ENCODE measurements around the gene SLC9A1.

Gene SLC9A1

GRCh38 chr1:27136236-27136551, 18.7 kb downstream of the SLC9A1 start:
- in situ Hi-C loops (cut with HindIII; ENCODE audit: low sequenced_read_pairs), result loop anchor here (25.0 kb wide), 2 partner anchors 99 to 101 kb away; partner anchors contain the start of gene WDTC1

GRCh38 chr1:27135541-27136235, 19.2 kb downstream of the SLC9A1 start:
- in situ Hi-C loops (cut with HindIII; ENCODE audit: low sequenced_read_pairs), result loop anchor here (25.0 kb wide), 2 partner anchors 98 to 102 kb away; partner anchors contain the start of gene WDTC1

- in situ Hi-C loops (cut with HindIII; ENCODE audit: low sequenced_read_pairs), result loop anchor here (25.0 kb wide), 2 partner anchors 97 to 103 kb away; partner anchors contain the start of gene WDTC1
These were observed 20.9 kb downstream of the SLC9A1 start for GRCh38 chr1:27133991-27134390.

- in situ Hi-C loops (cut with HindIII; ENCODE audit: low sequenced_read_pairs), result loop anchor here (25.0 kb wide), 2 partner anchors 96 to 104 kb away; partner anchors contain the start of gene WDTC1
These were observed 21.8 kb downstream of the SLC9A1 start for GRCh38 chr1:27133158-27133557.

- in situ Hi-C loops (cut with HindIII; ENCODE audit: low sequenced_read_pairs), result loop anchor here (25.0 kb wide), 2 partner anchors 95 to 105 kb away; partner anchors contain the start of gene WDTC1
These were observed 22.3 kb downstream of the SLC9A1 start for GRCh38 chr1:27132624-27133023.

GRCh38 chr1:27132147-27132546, 22.8 kb downstream of the SLC9A1 start:
- in situ Hi-C loops (cut with HindIII; ENCODE audit: low sequenced_read_pairs), result loop anchor here (25.0 kb wide), 2 partner anchors 95 to 105 kb away; partner anchors contain the start of gene WDTC1

GRCh38 chr1:27130798-27131197, 24.1 kb downstream of the SLC9A1 start:
- in situ Hi-C loops (cut with HindIII; ENCODE audit: low sequenced_read_pairs), result loop anchor here (25.0 kb wide), 2 partner anchors 93 to 107 kb away; partner anchors contain the start of gene WDTC1

GRCh38 chr1:27129225-27129624, 25.7 kb downstream of the SLC9A1 start:
- in situ Hi-C loops (cut with HindIII; ENCODE audit: low sequenced_read_pairs), result loop anchor here (25.0 kb wide), 2 partner anchors 92 to 108 kb away; partner anchors contain the start of gene WDTC1

- in situ Hi-C loops (cut with HindIII; ENCODE audit: low sequenced_read_pairs), result loop anchor here (25.0 kb wide), 2 partner anchors 90 to 110 kb away; partner anchors contain the start of gene WDTC1
These were observed 27.5 kb downstream of the SLC9A1 start for GRCh38 chr1:27127419-27127818.

- in situ Hi-C loops (cut with HindIII; ENCODE audit: low sequenced_read_pairs), result loop anchor here (25.0 kb wide), 2 partner anchors 89 to 111 kb away; partner anchors contain the start of gene WDTC1
These were observed 28.5 kb downstream of the SLC9A1 start for GRCh38 chr1:27126391-27126790.

- in situ Hi-C loops (cut with HindIII; ENCODE audit: low sequenced_read_pairs), result loop anchor here (25.0 kb wide), 2 partner anchors 88 to 112 kb away; partner anchors contain the start of gene WDTC1
These were observed 29.8 kb downstream of the SLC9A1 start for GRCh38 chr1:27125125-27125524.

GRCh38 chr1:27124405-27124804, 30.5 kb downstream of the SLC9A1 start:
- in situ Hi-C loops (cut with HindIII; ENCODE audit: low sequenced_read_pairs), result no loop called here

- in situ Hi-C loops (cut with HindIII; ENCODE audit: low sequenced_read_pairs), result no loop called here
These were observed 32.3 kb downstream of the SLC9A1 start for GRCh38 chr1:27122652-27123051.

- in situ Hi-C loops (cut with HindIII; ENCODE audit: low sequenced_read_pairs), result no loop called here
These were observed 34.1 kb downstream of the SLC9A1 start for GRCh38 chr1:27120854-27121253.

- in situ Hi-C loops (cut with HindIII; ENCODE audit: low sequenced_read_pairs), result no loop called here
These were observed 36.6 kb downstream of the SLC9A1 start for GRCh38 chr1:27118440-27118689.

- in situ Hi-C loops (cut with HindIII; ENCODE audit: low sequenced_read_pairs), result no loop called here
These were observed 37.0 kb downstream of the SLC9A1 start for GRCh38 chr1:27117733-27118439.

- in situ Hi-C loops (cut with HindIII; ENCODE audit: low sequenced_read_pairs), result no loop called here
These were observed 38.2 kb downstream of the SLC9A1 start for GRCh38 chr1:27116697-27117096.

- in situ Hi-C loops (cut with HindIII; ENCODE audit: low sequenced_read_pairs), result no loop called here
These were observed 38.7 kb downstream of the SLC9A1 start for GRCh38 chr1:27116232-27116631.

GRCh38 chr1:27114546-27114945, 40.4 kb downstream of the SLC9A1 start:
- in situ Hi-C loops (cut with HindIII; ENCODE audit: low sequenced_read_pairs), result no loop called here

- in situ Hi-C loops (cut with HindIII; ENCODE audit: low sequenced_read_pairs), result no loop called here
These were observed 41.1 kb downstream of the SLC9A1 start for GRCh38 chr1:27113861-27114260.

GRCh38 chr1:27111626-27112573, 43.0 kb downstream of the SLC9A1 start:
- in situ Hi-C loops (cut with HindIII; ENCODE audit: low sequenced_read_pairs), result no loop called here

All from DLD1 (cell line).